ENCODE results near the gene CALCR.
"Not testable (repeated sequence)": the region's sequence is repeated elsewhere in the genome, so short reads cannot be mapped to it uniquely, and the experiment has no call there.

CALCR gene

DNA sequence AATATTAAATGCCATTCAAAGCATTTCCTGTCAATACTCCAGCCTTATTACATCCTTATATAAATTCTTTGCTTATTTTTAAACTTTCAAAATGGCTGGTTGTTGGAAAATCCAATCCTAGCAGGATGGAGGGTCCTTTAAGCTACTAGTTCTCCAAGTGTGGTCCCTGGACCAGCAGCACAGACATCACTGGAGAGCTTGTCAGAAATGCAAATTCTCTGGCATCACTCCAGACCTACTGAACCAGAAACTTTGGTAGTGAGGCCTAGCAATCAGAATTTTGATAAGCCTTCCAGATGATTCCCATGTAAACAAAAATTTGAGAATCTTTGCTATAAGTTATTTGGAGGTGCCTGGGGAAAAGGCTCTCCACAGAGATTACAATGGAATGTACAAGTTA, 43.8 kb downstream of the CALCR start:
- ATAC-seq (no peak), DNase-seq (no peak)
- Mint-ChIP-seq H3K9me3 (no peaks in the 10 kb centered on the region), H3K27ac (no peak overlapping the region), H3K4me3 (no peak overlapping the region), H3K27me3 (no peaks in the 10 kb centered on the region), H3K4me1 (no peaks in the 10 kb centered on the region)

GRCh38 chr7:93516834-93517233, 57.7 kb downstream of the CALCR start:
- no peaks in the 10 kb centered on the region for H3K9me3 Mint-ChIP-seq
- no peaks in the 10 kb centered on the region for H3K27me3 Mint-ChIP-seq
- no peak overlapping the region for H3K4me3 Mint-ChIP-seq
- H3K27ac Mint-ChIP-seq, result no peak overlapping the region
- DNase-seq (no peak), ATAC-seq (no peak)
- no peaks in the 10 kb centered on the region for H3K4me1 Mint-ChIP-seq

DNA sequence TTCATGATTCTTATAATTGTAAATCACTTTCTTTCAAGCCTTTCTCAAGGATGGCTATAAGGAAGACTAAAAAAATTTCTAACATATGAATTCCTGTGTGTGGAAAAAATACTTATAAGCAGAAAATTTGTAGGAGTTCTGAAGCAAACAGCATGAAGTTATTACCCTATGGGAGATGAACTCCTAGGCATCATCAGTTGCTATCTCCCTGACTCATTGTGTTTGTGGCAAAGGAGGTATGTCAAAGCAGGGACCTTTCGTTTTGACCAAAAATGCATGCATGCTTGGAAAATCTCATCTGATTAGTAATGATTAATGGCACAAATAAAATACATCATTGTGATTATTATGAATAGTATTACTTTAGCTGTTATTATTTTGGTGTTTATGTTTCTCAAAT, 59.4 kb downstream of the CALCR start:
- DNase-seq (no peak), ATAC-seq (no peak)
- H3K27ac Mint-ChIP-seq, result no peak overlapping the region
- no peaks in the 10 kb centered on the region for H3K27me3 Mint-ChIP-seq
- H3K9me3 Mint-ChIP-seq, result no peaks in the 10 kb centered on the region
- no peak overlapping the region for H3K4me3 Mint-ChIP-seq
- no peaks in the 10 kb centered on the region for H3K4me1 Mint-ChIP-seq

GRCh38 chr7:93509303-93509702, 65.2 kb downstream of the CALCR start:
- H3K4me3 Mint-ChIP-seq, result no peak overlapping the region

GRCh38 chr7:93503088-93503487, 71.4 kb downstream of the CALCR start:
- Mint-ChIP-seq H3K4me3 (no peak overlapping the region), H3K27me3 (no peaks in the 10 kb centered on the region), H3K9me3 (no peaks in the 10 kb centered on the region), H3K4me1 (no peaks in the 10 kb centered on the region), H3K27ac (no peak overlapping the region)
- DNase-seq (no peak), ATAC-seq (no peak)

More at GRCh38 chr7:93509303-93509702, 65.2 kb downstream of the CALCR start:
- H3K4me1 Mint-ChIP-seq, result no peaks in the 10 kb centered on the region
- H3K9me3 Mint-ChIP-seq, result no peaks in the 10 kb centered on the region
- no peaks in the 10 kb centered on the region for H3K27me3 Mint-ChIP-seq
- no peak overlapping the region for H3K27ac Mint-ChIP-seq
- DNase-seq (no peak), ATAC-seq (no peak)

- not testable (repeated sequence) for H3K4me3 Mint-ChIP-seq, ATAC-seq, H3K27ac Mint-ChIP-seq, H3K27me3 Mint-ChIP-seq, DNase-seq, H3K4me1 Mint-ChIP-seq
- peaks cover 5 to 21% of the 10 kb centered on the region in 2 donors for H3K9me3 Mint-ChIP-seq
Measured at GRCh38 chr7:93491860-93492259, 82.7 kb downstream of the CALCR start.

GRCh38 chr7:93476491-93477344, 97.8 kb downstream of the CALCR start:
- Mint-ChIP-seq H3K4me1 (no peaks in the 10 kb centered on the region), H3K9me3 (no peaks in the 10 kb centered on the region), H3K27ac (no peak overlapping the region), H3K27me3 (peaks cover 6% of the 10 kb centered on the region), H3K4me3 (no peak overlapping the region)
- DNase-seq (no peak), ATAC-seq (no peak)

- DNase-seq (no peak), ATAC-seq (no peak)
- Mint-ChIP-seq H3K4me1 (no peaks in the 10 kb centered on the region), H3K4me3 (no peak overlapping the region), H3K27ac (no peak overlapping the region), H3K27me3 (peaks cover 5% of the 10 kb centered on the region), H3K9me3 (no peaks in the 10 kb centered on the region)
Measured at GRCh38 chr7:93475811-93476210, 98.7 kb downstream of the CALCR start.

GRCh38 chr7:93471456-93471855, 103.1 kb downstream of the CALCR start:
- Mint-ChIP-seq H3K27ac (no peak overlapping the region), H3K9me3 (no peaks in the 10 kb centered on the region)

GRCh38 chr7:93463764-93464163, 110.8 kb downstream of the CALCR start:
- Mint-ChIP-seq H3K4me3 (no peak overlapping the region), H3K27me3 (no peaks in the 10 kb centered on the region), H3K27ac (no peak overlapping the region), H3K9me3 (no peaks in the 10 kb centered on the region), H3K4me1 (no peaks in the 10 kb centered on the region)
- no peak for ATAC-seq
- DNase-seq, result no peak

More at GRCh38 chr7:93471456-93471855, 103.1 kb downstream of the CALCR start:
- Mint-ChIP-seq H3K4me3 (no peak overlapping the region), H3K27me3 (no peaks in the 10 kb centered on the region), H3K4me1 (no peaks in the 10 kb centered on the region)
- DNase-seq, result no peak
- no peak for ATAC-seq

- Mint-ChIP-seq H3K4me1 (no peaks in the 10 kb centered on the region), H3K27ac (no peak overlapping the region), H3K27me3 (no peaks in the 10 kb centered on the region), H3K4me3 (no peak overlapping the region), H3K9me3 (no peaks in the 10 kb centered on the region)
- no peak for ATAC-seq
- no peak for DNase-seq
Measured at GRCh38 chr7:93461350-93461749, 113.2 kb downstream of the CALCR start.

DNA sequence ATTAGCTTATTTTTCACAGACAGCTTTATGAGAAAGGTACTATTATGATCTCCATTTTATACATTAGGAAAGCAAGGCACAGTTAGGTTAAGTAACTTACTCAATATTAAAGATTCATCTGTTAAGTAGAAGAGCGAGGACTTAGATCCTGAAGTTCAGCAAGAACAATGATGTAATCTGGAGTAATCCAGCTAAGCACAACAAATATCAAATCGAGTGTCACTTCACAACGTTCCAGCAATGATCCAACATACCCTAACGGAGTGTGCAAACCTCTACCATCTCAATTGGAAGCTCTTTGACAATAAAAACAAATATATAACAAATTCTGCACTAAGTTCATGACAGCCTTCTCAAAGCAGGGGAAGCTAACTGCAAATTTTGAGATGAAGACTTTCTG, 121.3 kb downstream of the CALCR start:
- no peaks in the 10 kb centered on the region for H3K27me3 Mint-ChIP-seq
- no peaks in the 10 kb centered on the region for H3K9me3 Mint-ChIP-seq
- no peak for ATAC-seq
- no peak overlapping the region for H3K4me3 Mint-ChIP-seq
- H3K4me1 Mint-ChIP-seq, result no peaks in the 10 kb centered on the region
- no peak overlapping the region for H3K27ac Mint-ChIP-seq
- DNase-seq, result no peak

DNA sequence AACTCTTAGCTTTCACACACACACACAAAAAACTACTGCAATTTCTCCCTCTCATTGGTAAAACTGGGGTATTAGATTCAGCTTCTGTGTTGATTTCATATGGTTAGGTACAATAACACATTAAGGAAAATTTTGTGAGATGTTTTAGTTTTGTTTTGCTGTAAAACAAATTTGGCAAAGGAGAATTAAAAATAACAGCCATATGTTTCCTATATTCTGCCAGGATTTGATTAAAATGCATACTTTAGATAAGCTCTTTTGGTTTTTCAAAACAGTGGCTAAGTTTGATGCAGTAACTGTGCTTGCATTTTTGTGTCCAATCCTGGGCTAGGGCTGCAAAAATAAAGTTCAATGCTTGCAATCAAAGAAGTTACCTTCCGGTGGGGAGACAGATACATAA, 126.3 kb downstream of the CALCR start:
- Mint-ChIP-seq H3K4me1 (no peaks in the 10 kb centered on the region), H3K9me3 (no peaks in the 10 kb centered on the region), H3K4me3 (no peak overlapping the region), H3K27ac (no peak overlapping the region), H3K27me3 (no peaks in the 10 kb centered on the region)
- ATAC-seq (no peak), DNase-seq (no peak)

DNA sequence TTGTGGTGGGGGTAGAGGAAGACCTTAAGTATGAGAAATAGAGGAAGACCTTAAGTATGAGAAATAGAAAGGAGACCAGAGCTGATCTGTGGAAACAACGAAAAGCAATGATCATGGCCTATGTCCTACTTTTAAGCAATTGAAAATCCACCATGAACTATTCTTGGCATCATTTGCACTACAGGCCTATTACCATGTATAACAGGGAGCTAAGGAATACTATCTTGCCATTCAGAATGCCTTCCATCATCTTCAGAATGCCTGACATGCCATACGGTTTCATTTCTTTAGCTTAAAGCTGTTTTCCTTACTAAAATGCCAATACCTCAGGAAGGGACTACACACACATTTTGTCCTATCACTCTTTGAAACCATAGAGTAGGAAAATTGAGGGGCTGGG, 127.0 kb downstream of the CALCR start:
- no peak for DNase-seq
- no peaks in the 10 kb centered on the region for H3K4me1 Mint-ChIP-seq
- H3K4me3 Mint-ChIP-seq, result no peak overlapping the region
- ATAC-seq, result no peak
- H3K9me3 Mint-ChIP-seq, result no peaks in the 10 kb centered on the region
- H3K27ac Mint-ChIP-seq, result no peak overlapping the region
- H3K27me3 Mint-ChIP-seq, result no peaks in the 10 kb centered on the region

DNA sequence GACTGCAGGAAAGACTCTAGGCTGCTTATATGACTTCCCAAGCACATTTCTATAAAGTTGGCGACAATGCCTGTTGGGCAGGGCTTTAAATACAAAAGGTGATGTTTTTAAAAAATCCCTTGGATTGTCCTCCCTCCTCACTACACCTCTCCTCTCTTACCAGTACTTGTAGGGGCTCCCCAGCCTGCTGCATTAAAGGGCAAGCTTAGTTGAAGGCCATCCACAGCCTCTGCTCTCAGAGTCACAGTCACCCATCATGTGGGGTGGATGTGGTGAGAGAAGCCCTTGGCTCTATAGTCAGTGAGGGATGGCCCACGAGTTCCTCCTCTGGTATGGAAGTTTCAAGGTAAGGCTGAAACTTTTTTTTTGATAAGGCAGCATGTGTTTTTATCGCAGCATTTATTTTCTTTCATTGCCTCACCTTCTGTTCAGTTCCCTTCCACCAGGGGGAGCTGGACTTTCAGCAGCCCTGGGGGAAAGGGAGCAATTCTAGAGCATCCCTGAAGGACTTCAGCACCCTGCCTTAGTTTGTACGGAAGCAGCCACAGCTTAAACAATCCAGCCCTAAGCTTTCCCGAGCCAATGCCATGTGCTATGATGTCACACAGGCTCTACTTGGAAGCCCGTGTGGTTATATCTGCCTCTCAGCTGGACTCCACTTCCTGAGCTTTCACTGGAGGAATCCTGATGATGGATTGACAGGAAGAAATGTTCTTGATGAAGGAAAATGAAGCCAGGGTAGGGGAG, 131.9 kb downstream of the CALCR start:
- no peak overlapping the region for H3K27ac Mint-ChIP-seq
- H3K27me3 Mint-ChIP-seq, result peaks cover 8% of the 10 kb centered on the region
- no peaks in the 10 kb centered on the region for H3K4me1 Mint-ChIP-seq
- H3K9me3 Mint-ChIP-seq, result no peaks in the 10 kb centered on the region
- ATAC-seq (peak; percentile 53), DNase-seq (peak; percentile 26 to 32)
- H3K4me3 Mint-ChIP-seq, result no peak overlapping the region

GRCh38 chr7:93435791-93436190, 138.7 kb downstream of the CALCR start:
- no peaks in the 10 kb centered on the region for H3K27me3 Mint-ChIP-seq
- peaks cover 9% of the 10 kb centered on the region for H3K4me1 Mint-ChIP-seq
- H3K9me3 Mint-ChIP-seq, result no peaks in the 10 kb centered on the region
- ATAC-seq (no peak), DNase-seq (no peak)
- H3K27ac Mint-ChIP-seq, result no peak overlapping the region
- no peak overlapping the region for H3K4me3 Mint-ChIP-seq

Measured in stimulated activated naive CD8-positive, alpha-beta T cell treated with anti-CD3 and anti-CD28 coated beads, Interleukin-15, amount 100 ng/mL, for 72 hours (primary cell).